ENCODE results near the gene TTC23. TPM values are rescaled to one million over a fixed set of nuclear protein-coding genes. Genes with fewer than 3 reads are reported as not detected.

TTC23 gene
- total and polyA plus RNA-seq, 7 donors: 2.1 to 11.2 (median 7.8) TPM

DNA sequence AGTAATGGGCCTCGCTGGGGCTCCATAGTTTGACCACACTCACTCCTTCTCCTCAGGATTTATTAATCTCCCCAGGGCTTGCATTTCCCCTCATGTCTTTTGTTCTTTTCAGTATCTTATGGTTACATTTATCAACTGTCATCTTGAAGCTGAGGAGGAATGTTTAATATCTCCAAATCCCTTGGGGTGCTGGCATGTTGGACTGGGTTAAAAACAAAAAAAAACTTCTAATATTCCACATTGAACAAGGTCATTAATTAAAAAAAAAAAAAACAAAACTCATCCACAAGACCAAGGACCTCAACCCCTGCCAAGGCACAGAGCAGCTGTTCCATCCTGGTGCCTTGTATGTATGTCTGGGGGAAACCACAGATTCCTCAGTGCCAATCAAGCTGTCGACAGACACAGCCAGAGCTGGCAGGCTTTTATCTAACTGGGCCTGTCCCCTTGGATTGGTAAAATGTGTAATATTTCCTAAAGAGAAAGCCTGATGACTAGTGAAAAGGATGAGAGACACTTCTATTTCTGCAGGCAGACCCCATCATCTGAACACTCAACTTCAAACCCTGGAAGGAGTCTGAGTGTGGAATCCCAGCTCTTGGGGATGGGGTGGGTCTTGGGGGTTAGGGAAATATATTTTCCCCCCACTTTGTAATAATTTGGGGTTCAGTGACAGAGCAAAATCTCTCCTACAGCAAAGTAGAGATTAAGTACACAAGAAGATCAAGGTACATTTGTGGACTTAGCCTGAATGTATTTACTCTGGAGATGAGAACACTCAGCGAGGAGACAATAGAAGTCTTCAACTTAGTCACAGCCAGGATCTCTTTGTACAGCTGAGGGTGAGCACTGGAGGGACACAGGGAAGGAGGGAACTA is 69.1 kb downstream of the TTC23 start:
- H3K27me3 ChIP-seq (ENCODE audit: insufficient read depth in 3 of 3, low read length in 2 of 3): no peaks in the 10 kb centered on the region
- WGBS, 3 donors: 65 to 77% (median 73%) methylated on average over 3 of the region's 3 CpGs
- no peak overlapping the region for H3K4me3 ChIP-seq
- H3K36me3 ChIP-seq (ENCODE audit: insufficient read depth in 1 of 2, low read depth in 1 of 2): no peaks in the 10 kb centered on the region
- no peak for DNase-seq
- intact Hi-C loops (cut with DNase I): no loop called here
- H3K4me1 ChIP-seq: peaks cover 70% of the 10 kb centered on the region
- no peaks in the 10 kb centered on the region for H3K9me3 ChIP-seq
- peak in 1 of 4 donors; percentile 70 for ATAC-seq
- peak overlapping the region; percentile 89 for H3K27ac ChIP-seq
- TF ChIP-seq, protein P1, sequence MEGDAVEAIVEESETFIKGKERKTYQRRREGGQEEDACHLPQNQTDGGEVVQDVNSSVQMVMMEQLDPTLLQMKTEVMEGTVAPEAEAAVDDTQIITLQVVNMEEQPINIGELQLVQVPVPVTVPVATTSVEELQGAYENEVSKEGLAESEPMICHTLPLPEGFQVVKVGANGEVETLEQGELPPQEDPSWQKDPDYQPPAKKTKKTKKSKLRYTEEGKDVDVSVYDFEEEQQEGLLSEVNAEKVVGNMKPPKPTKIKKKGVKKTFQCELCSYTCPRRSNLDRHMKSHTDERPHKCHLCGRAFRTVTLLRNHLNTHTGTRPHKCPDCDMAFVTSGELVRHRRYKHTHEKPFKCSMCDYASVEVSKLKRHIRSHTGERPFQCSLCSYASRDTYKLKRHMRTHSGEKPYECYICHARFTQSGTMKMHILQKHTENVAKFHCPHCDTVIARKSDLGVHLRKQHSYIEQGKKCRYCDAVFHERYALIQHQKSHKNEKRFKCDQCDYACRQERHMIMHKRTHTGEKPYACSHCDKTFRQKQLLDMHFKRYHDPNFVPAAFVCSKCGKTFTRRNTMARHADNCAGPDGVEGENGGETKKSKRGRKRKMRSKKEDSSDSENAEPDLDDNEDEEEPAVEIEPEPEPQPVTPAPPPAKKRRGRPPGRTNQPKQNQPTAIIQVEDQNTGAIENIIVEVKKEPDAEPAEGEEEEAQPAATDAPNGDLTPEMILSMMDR (IDR thresholded peaks at IDR 0.05): no peak

- peak overlapping the region; percentile 94 for H3K27ac ChIP-seq
- no peaks in the 10 kb centered on the region for H3K27me3 ChIP-seq (ENCODE audit: insufficient read depth in 3 of 3, low read length in 2 of 3)
- TF ChIP-seq, protein P1 (IDR thresholded peaks at IDR 0.05): no peak
- WGBS, 3 donors: 57 to 86% (median 67%) methylated on average over 2 of the region's 2 CpGs
- ATAC-seq (no peak), DNase-seq (no peak)
- no peaks in the 10 kb centered on the region for H3K9me3 ChIP-seq
- peaks cover 82% of the 10 kb centered on the region for H3K4me1 ChIP-seq
- intact Hi-C loops (cut with DNase I): loop anchor here in 1 of 2 donors (5.0 kb wide), 1 partner anchor 70 kb away; the partner anchor contains the start of gene SYNM
- no peaks in the 10 kb centered on the region for H3K36me3 ChIP-seq (ENCODE audit: insufficient read depth in 1 of 2, low read depth in 1 of 2)
- no peak overlapping the region for H3K4me3 ChIP-seq
These were observed 71.7 kb downstream of the TTC23 start for GRCh38 chr15:99177679-99178078.

GRCh38 chr15:99176757-99177156 is 72.6 kb downstream of the TTC23 start:
- intact Hi-C loops (cut with DNase I): loop anchor here in 1 of 2 donors (5.0 kb wide), 1 partner anchor 69 kb away; the partner anchor contains the start of gene SYNM
- no peaks in the 10 kb centered on the region for H3K36me3 ChIP-seq (ENCODE audit: insufficient read depth in 1 of 2, low read depth in 1 of 2)
- H3K27me3 ChIP-seq (ENCODE audit: insufficient read depth in 3 of 3, low read length in 2 of 3): no peaks in the 10 kb centered on the region
- DNase-seq: no peak
- ATAC-seq: peak; percentile 35 to 76 (median 70)
- peak overlapping the region; percentile 94 for H3K27ac ChIP-seq
- H3K4me1 ChIP-seq: peaks cover 78% of the 10 kb centered on the region
- no peak overlapping the region for H3K4me3 ChIP-seq
- WGBS, 3 donors: 35 to 76% (median 36%) methylated on average over 2 of the region's 2 CpGs
- TF ChIP-seq, protein P1 (IDR thresholded peaks at IDR 0.05): no peak
- H3K9me3 ChIP-seq: no peaks in the 10 kb centered on the region

DNA sequence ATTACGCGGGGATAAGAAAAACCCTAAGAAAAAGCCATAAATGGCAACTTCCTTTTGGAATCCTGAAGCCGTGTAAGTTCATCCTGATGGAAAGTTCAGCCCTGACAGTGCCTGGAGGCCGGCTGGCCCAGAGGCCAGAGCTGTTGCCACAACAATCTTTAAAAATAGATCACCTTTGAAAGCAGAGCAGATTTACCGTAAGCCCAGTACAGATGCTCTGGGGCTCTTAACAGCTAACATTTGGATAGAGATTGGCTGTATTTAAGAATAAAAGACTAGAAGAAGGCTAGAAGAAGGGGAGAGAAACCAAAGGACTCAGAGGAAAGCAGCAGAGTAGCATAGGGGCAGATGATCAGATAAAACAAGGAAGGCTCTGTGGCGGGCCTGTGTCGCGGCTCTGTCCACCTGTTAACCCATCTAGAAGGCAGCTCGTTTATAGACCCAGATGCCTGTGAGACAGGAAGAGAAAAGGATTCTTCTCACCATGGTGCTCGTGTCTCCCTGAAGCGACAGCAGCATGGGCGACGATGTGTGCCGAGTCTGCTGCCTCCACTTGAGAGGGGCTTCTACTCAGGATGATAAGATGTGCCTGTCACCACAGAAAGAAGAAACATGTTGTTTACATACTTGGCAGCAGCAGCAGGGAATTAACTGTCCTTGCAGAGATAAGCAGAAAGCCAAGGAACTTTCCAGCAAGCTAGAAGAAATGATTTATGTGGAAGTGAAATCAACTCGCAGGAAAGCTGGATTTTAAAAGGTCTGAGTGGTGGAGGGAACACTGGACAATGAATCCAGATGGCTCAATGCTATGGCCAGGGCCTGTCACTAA is 74.6 kb downstream of the TTC23 start:
- TF ChIP-seq, protein P1 (IDR thresholded peaks at IDR 0.05): no peak
- Histone ChIP-seq H3K4me3 (peak overlapping the region; percentile 40), H3K36me3 (ENCODE audit: insufficient read depth in 1 of 2, low read depth in 1 of 2) (no peaks in the 10 kb centered on the region), H3K4me1 (peaks cover 81% of the 10 kb centered on the region), H3K27me3 (ENCODE audit: insufficient read depth in 3 of 3, low read length in 2 of 3) (no peaks in the 10 kb centered on the region), H3K27ac (peak overlapping the region; percentile 94), H3K9me3 (no peaks in the 10 kb centered on the region)
- peak in 1 of 2 donors; percentile 61 for DNase-seq
- intact Hi-C loops (cut with DNase I): loop anchor here in 1 of 2 donors (5.0 kb wide), 4 partner anchors 37 to 67 kb away; partner anchors contain the start of gene SYNM
- 23 to 31% (median 25%) methylated on average over 15 of the region's 15 CpGs for WGBS, 3 donors
- ATAC-seq: peak; percentile 71 to 77 (median 74)
